HepG2 (cell line): Measurements from ENCODE around the gene ARHGAP5. TPM values are rescaled to one million over a fixed set of nuclear protein-coding genes. Genes with fewer than 3 reads are reported as not detected.
A peak's percentile ranks its signal among the peaks of the same experiment; 100 is the strongest.

Experiments
- BHLHE40 ChIP-seq: IDR thresholded peaks from 2 replicates; pipeline ENCODE4 v1.6.1; 2011; ENCODE audit warnings: low read length, improper control_type of control experiment
- CREM ChIP-seq, 2 experiments: sonication (generic) in 1 of 2; formaldehyde crosslinking in 1 of 2; IDR thresholded peaks; 2 replicates each; pipeline versions ENCODE4 v1.4.0 to v1.6.1; 2016 to 2020; ENCODE audit warnings: antibody characterized with exemption in 1 of 2, mild to moderate bottlenecking in 1 of 2, missing genetic modification reagents in 1 of 2
- EHMT2 ChIP-seq: fragments of 200-600 bp; sonication (generic); IDR thresholded peaks from 2 replicates; pipeline ENCODE4 v1.7.0; 2017; ENCODE audit warnings: antibody characterized with exemption, low read depth, low read length, borderline replicate concordance
- ELK4 ChIP-seq: sonication (generic); formaldehyde crosslinking; IDR thresholded peaks from 2 replicates; pipeline ENCODE4 v1.9.0; 2021; ENCODE audit warnings: missing genetic modification reagents, borderline replicate concordance
- FLYWCH1 ChIP-seq: sonication (generic); formaldehyde crosslinking; IDR thresholded peaks from 2 replicates; pipeline ENCODE4 v1.8.1; 2023; ENCODE audit warnings: mild to moderate bottlenecking, missing genetic modification reagents
- HMG20A ChIP-seq: IDR thresholded peaks from 2 replicates; pipeline ENCODE4 v1.6.1; 2016; ENCODE audit warnings: borderline replicate concordance
- KAT8 ChIP-seq: IDR thresholded peaks from 2 replicates; pipeline ENCODE4 v1.6.1; 2016; ENCODE audit warnings: missing genetic modification reagents, missing compliant biosample characterization
- KLF12 ChIP-seq: sonication (generic); formaldehyde crosslinking; IDR thresholded peaks from 2 replicates; pipeline ENCODE4 v1.4.0; 2020; ENCODE audit warnings: missing genetic modification reagents, borderline replicate concordance
- NFRKB ChIP-seq: fragments of 450-650 bp; IDR thresholded peaks from 2 replicates; pipeline ENCODE4 v1.6.1; 2017
- POLR2AphosphoS5 ChIP-seq: IDR thresholded peaks from 2 replicates; pipeline ENCODE4 v1.6.1; 2012; ENCODE audit warnings: low read depth, low read length
- RFX5 ChIP-seq: IDR thresholded peaks from 2 replicates; pipeline ENCODE4 v1.6.1; 2011; ENCODE audit warnings: low read depth, low read length, improper control_type of control experiment
- SALL2 ChIP-seq: sonication (generic); formaldehyde crosslinking; IDR thresholded peaks from 2 replicates; pipeline ENCODE4 v1.8.1; 2023; ENCODE audit warnings: mild to moderate bottlenecking, missing genetic modification reagents, inconsistent platforms
- SIN3A ChIP-seq: IDR thresholded peaks from 2 replicates; pipeline ENCODE4 v1.6.1; 2011; ENCODE audit warnings: low read depth, mild to moderate bottlenecking, control low read depth, low read length, borderline replicate concordance
- SOX6 ChIP-seq, 2 experiments: fragments of 450-650 bp in 1 of 2; sonication (generic) in 1 of 2; formaldehyde crosslinking in 1 of 2; IDR thresholded peaks; 2 replicates each; pipeline versions ENCODE4 v1.4.0 to v1.6.1; 2017 to 2020; ENCODE audit warnings: antibody characterized with exemption in 1 of 2, mild to moderate bottlenecking in 1 of 2, missing genetic modification reagents in 1 of 2
- THYN1 ChIP-seq: sonication (generic); formaldehyde crosslinking; IDR thresholded peaks from 2 replicates; pipeline ENCODE4 v1.8.1; 2023; ENCODE audit warnings: low read depth, mild to moderate bottlenecking, moderate library complexity, missing genetic modification reagents, borderline replicate concordance
- TOPORS ChIP-seq: sonication (generic); formaldehyde crosslinking; IDR thresholded peaks from 2 replicates; pipeline ENCODE4 v1.8.0; 2023; ENCODE audit warnings: mild to moderate bottlenecking, missing genetic modification reagents
- ZBTB39 ChIP-seq: sonication (generic); formaldehyde crosslinking; IDR thresholded peaks from 2 replicates; pipeline ENCODE4 v1.5.0; 2020; ENCODE audit warnings: missing genetic modification reagents
- ZFAT ChIP-seq: sonication (generic); formaldehyde crosslinking; conservative IDR thresholded peaks from 2 replicates; pipeline ENCODE4 v1.8.1; 2023; ENCODE audit warnings: missing genetic modification reagents, inconsistent platforms
- ZNF143 ChIP-seq: sonication (generic); formaldehyde crosslinking; IDR thresholded peaks from 2 replicates; pipeline ENCODE4 v1.4.0; 2020; ENCODE audit warnings: missing genetic modification reagents
- ZNF180 ChIP-seq: sonication (generic); formaldehyde crosslinking; IDR thresholded peaks from 2 replicates; pipeline ENCODE4 v1.4.0; 2020; ENCODE audit warnings: low read depth, missing genetic modification reagents, borderline replicate concordance
- ZNF274 ChIP-seq: sonication (generic); formaldehyde crosslinking; IDR thresholded peaks from 2 replicates; pipeline ENCODE4 v1.5.1; 2020; ENCODE audit warnings: mild to moderate bottlenecking, missing genetic modification reagents
- ZNF383 ChIP-seq: sonication (generic); formaldehyde crosslinking; IDR thresholded peaks from 2 replicates; pipeline ENCODE4 v1.4.0; 2020; ENCODE audit warnings: missing genetic modification reagents, mild to moderate bottlenecking, borderline replicate concordance
- ZNF446 ChIP-seq: sonication (generic); formaldehyde crosslinking; IDR thresholded peaks from 2 replicates; pipeline ENCODE4 v1.5.0; 2020; ENCODE audit warnings: mild to moderate bottlenecking, missing genetic modification reagents
- ZNF549 ChIP-seq: sonication (generic); formaldehyde crosslinking; IDR thresholded peaks from 2 replicates; pipeline ENCODE4 v1.5.0; 2020; ENCODE audit warnings: missing genetic modification reagents
- ZNF576 ChIP-seq: sonication (generic); formaldehyde crosslinking; IDR thresholded peaks from 2 replicates; pipeline ENCODE4 v1.4.0; 2020; ENCODE audit warnings: mild to moderate bottlenecking, missing genetic modification reagents
- ZNF644 ChIP-seq: IDR thresholded peaks from 2 replicates; pipeline ENCODE4 v1.6.1; 2016; ENCODE audit warnings: low read depth
- ZNF788 ChIP-seq: sonication (generic); formaldehyde crosslinking; IDR thresholded peaks from 2 replicates; pipeline ENCODE4 v1.5.0; 2020; ENCODE audit warnings: mild to moderate bottlenecking, missing genetic modification reagents, borderline replicate concordance
- polyA plus RNA-seq, 8 experiments: library from polyadenylated mRNA; depleted of rRNA in 3 of 8; stranded (reverse) in 7 of 8; unstranded in 1 of 8; fragments of >200 nt; fragmentation: Illumina TruSeq in 4 of 8; extraction: Trizol in 4 of 8; gene quantifications; 2 replicates each; pipeline versions ENCODE4 v1.2.1 to v1.2.3, GENCODE V29; 2011 to 2016; ENCODE audit warnings: low read depth in 4 of 8, missing spikeins in 1 of 8, mixed read lengths in 1 of 8; ENCODE audit not compliant: insufficient read depth in 1 of 8
- total RNA-seq, 5 experiments: library from RNA; depleted of rRNA; stranded (reverse); fragments of >200 nt; fragmentation: Illumina TruSeq; extraction: Trizol; gene quantifications; 2 replicates each; pipeline ENCODE4 v1.2.3, GENCODE V29; 2016; ENCODE audit warnings: low read depth in 1 of 5

ARHGAP5 gene
- total and polyA plus RNA-seq, 2 of the 13 experiments (the other 11 are each of a cell fraction or from before 2014, with no cell fraction given) = 33.7 to 144 TPM

- TF ChIP-seq ZNF383 (CRISPR knock-in tag) = no peak
- peak; percentile 44 for TF ChIP-seq KLF12 (CRISPR knock-in tag)
- peak; percentile 45; the same call in 1 of the 2 replicates for TF ChIP-seq POLR2AphosphoS5
- no peak for TF ChIP-seq NFRKB
- TF ChIP-seq TOPORS (CRISPR knock-in tag) = no peak
- TF ChIP-seq ZNF180 (CRISPR knock-in tag) = no peak
- TF ChIP-seq ZNF576 (CRISPR knock-in tag) = no peak
- no peak for TF ChIP-seq ELK4 (CRISPR knock-in tag)
- TF ChIP-seq FLYWCH1 = 0 out of 2 replicates have a peak, but pooled peaks have one; percentile 28
- no peak for TF ChIP-seq HMG20A (CRISPR knock-in tag)
- TF ChIP-seq SOX6 (IDR thresholded peaks at IDR 0.05) = no peak
- peak; percentile 43 for TF ChIP-seq SOX6 (CRISPR knock-in tag; IDR thresholded peaks at IDR 0.05)
- peak; percentile 93 for TF ChIP-seq ZNF446 (CRISPR knock-in tag)
- TF ChIP-seq ZNF549 (CRISPR knock-in tag) = 0 out of 2 replicates have a peak, but pooled peaks have one; percentile 17
- peak; percentile 65 for TF ChIP-seq SALL2 (CRISPR knock-in tag)
- TF ChIP-seq RFX5 = no peak
- TF ChIP-seq ZNF143 (CRISPR knock-in tag) = no peak; the same call in 1 of the 2 replicates
- TF ChIP-seq SIN3A = 0 out of 2 replicates have a peak, but pooled peaks have one; percentile 55
- TF ChIP-seq ZNF644 = no peak
- peak; percentile 83; the same call in 1 of the 2 replicates for TF ChIP-seq ZNF274
- TF ChIP-seq THYN1 (CRISPR knock-in tag) = 0 out of 2 replicates have a peak, but pooled peaks have one; percentile 84
- TF ChIP-seq ZFAT (CRISPR knock-in tag) = peak; percentile 70
- no peak for TF ChIP-seq EHMT2
- no peak; the same call in 1 of the 2 replicates for TF ChIP-seq ZNF788 (CRISPR knock-in tag)
- TF ChIP-seq ZBTB39 (CRISPR knock-in tag) = peak; percentile 89
- 0 out of 2 replicates have a peak, but pooled peaks have one; percentile 22 for TF ChIP-seq BHLHE40
- peak; percentile 71 for TF ChIP-seq KAT8 (CRISPR knock-in tag)
- no peak for TF ChIP-seq CREM (IDR thresholded peaks at IDR 0.05)
- no peak for TF ChIP-seq CREM (CRISPR knock-in tag; IDR thresholded peaks at IDR 0.05)
Measured at GRCh38 chr14:32077081-32078022, at the start of gene ARHGAP5 (continued).
